ENCODE data around the gene HOMER1.

Gene HOMER1

DNA sequence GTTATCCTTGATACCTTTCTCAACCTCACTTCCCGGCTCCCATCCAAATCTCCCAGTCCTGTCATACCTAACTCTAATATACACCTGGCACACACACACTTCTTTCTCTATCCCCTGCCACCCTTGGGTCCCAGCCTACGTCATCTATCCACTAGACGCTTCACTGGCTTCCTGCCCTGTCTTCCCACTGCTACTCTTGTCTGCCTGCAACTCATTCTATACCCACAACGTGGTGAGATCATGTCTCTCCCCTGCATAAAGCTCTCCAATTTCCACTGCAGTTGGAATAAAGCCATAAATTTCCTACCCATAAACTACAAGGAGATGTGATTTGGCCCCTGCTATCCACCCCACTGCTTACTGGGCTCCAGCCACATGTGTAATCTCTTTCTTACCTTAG is 184.5 kb downstream of the HOMER1 start:
- DNase-seq (ENCODE audit: low read depth in 2 of 2, low spot score in 1 of 2), result no peak

Measured in stimulated activated CD8-positive, alpha-beta memory T cell treated with anti-CD3 and anti-CD28 coated beads, Interleukin-4, amount 100 ng/mL, for 4 hours (primary cell).